HG03095 (cell line): Measurements from ENCODE around the gene FMN1.

Source experiments
- ATAC-seq: cut with Tn5 transposase; IDR thresholded peaks from one replicate; pipeline ENCODE4 v1.9.1; 2021; ENCODE audit warnings: moderate library complexity; ENCODE audit not compliant: unreplicated experiment

Gene FMN1

GRCh38 chr15:32716216-32716914, 478.1 kb downstream of the FMN1 start:
- no peak for ATAC-seq
